GM12878 (cell line): ENCODE data around the gene PLEKHG1. TPM values are rescaled to one million over a fixed set of nuclear protein-coding genes. Genes with fewer than 3 reads are reported as not detected.

Experiments
- CREM ChIP-seq: IDR thresholded peaks from 2 replicates; pipeline ENCODE4 v1.6.1; 2014; ENCODE audit warnings: antibody characterized with exemption, low read depth
- DPF2 ChIP-seq: fragments of 450-650 bp; IDR thresholded peaks from 2 replicates; pipeline ENCODE4 v1.6.1; 2017; ENCODE audit warnings: mild to moderate bottlenecking
- MTA3 ChIP-seq: IDR thresholded peaks from 2 replicates; pipeline ENCODE4 v1.6.1; 2012; ENCODE audit warnings: low read length, inconsistent platforms, borderline replicate concordance
- STAT3 ChIP-seq: IDR thresholded peaks from 2 replicates; pipeline ENCODE4 v1.6.1; 2011; ENCODE audit warnings: low read depth, low read length, improper control_type of control experiment
- SUPT20H ChIP-seq: IDR thresholded peaks from 2 replicates; pipeline ENCODE4 v1.6.1; 2011; ENCODE audit warnings: low read depth, mild to moderate bottlenecking, low read length, moderate library complexity, borderline replicate concordance; ENCODE audit not compliant: control insufficient read depth
- ZZZ3 ChIP-seq: IDR thresholded peaks from 2 replicates; pipeline ENCODE4 v1.6.1; 2011; ENCODE audit warnings: low read depth; ENCODE audit not compliant: control insufficient read depth, insufficient read length
- polyA plus RNA-seq, 11 experiments: library from polyadenylated mRNA; depleted of rRNA in 4 of 11; unstranded in 6 of 11; stranded (reverse) in 5 of 11; fragments of >200 nt; fragmentation: Nextera tagmentation in 4 of 11; fragmentation: Illumina TruSeq in 1 of 11; extraction: Ambion mirVana in 4 of 11; extraction: Trizol in 1 of 11; gene quantifications; 1 replicate in 1 of 11; 2 replicates in 10 of 11; pipeline versions ENCODE4 v1.2.1 to v1.2.3, GENCODE V29; 2011 to 2016; ENCODE audit warnings: inconsistent platforms in 2 of 11, missing spikeins in 2 of 11, low read depth in 1 of 11
- total RNA-seq, 4 experiments: library from RNA; depleted of rRNA in 3 of 4; stranded (reverse); fragments of >200 nt in 3 of 4; fragmentation: Illumina TruSeq in 1 of 4; extraction: Trizol in 1 of 4; gene quantifications; 2 replicates each; pipeline versions ENCODE4 v1.2.1 to v1.2.3, GENCODE V29; 2013 to 2021
- TF ChIP-seq, protein P1 (sequence below): fragments of 150-350 bp; IDR thresholded peaks from 2 replicates; pipeline ENCODE4 v1.6.1; 2016; ENCODE audit warnings: low read depth, low read length
- TF ChIP-seq, protein P2 (sequence below): fragments of 450-650 bp; formaldehyde crosslinking; IDR thresholded peaks from 2 replicates; pipeline ENCODE4 v1.4.0; 2022; ENCODE audit warnings: mild to moderate bottlenecking, moderate library complexity

The PLEKHG1 gene
- total and polyA plus RNA-seq, 10 of the 15 experiments (the other 5 are each of a cell fraction or from before 2014, with no cell fraction given), result 0.77 to 17.2 (median 4.9) TPM

- TF ChIP-seq, protein P1, sequence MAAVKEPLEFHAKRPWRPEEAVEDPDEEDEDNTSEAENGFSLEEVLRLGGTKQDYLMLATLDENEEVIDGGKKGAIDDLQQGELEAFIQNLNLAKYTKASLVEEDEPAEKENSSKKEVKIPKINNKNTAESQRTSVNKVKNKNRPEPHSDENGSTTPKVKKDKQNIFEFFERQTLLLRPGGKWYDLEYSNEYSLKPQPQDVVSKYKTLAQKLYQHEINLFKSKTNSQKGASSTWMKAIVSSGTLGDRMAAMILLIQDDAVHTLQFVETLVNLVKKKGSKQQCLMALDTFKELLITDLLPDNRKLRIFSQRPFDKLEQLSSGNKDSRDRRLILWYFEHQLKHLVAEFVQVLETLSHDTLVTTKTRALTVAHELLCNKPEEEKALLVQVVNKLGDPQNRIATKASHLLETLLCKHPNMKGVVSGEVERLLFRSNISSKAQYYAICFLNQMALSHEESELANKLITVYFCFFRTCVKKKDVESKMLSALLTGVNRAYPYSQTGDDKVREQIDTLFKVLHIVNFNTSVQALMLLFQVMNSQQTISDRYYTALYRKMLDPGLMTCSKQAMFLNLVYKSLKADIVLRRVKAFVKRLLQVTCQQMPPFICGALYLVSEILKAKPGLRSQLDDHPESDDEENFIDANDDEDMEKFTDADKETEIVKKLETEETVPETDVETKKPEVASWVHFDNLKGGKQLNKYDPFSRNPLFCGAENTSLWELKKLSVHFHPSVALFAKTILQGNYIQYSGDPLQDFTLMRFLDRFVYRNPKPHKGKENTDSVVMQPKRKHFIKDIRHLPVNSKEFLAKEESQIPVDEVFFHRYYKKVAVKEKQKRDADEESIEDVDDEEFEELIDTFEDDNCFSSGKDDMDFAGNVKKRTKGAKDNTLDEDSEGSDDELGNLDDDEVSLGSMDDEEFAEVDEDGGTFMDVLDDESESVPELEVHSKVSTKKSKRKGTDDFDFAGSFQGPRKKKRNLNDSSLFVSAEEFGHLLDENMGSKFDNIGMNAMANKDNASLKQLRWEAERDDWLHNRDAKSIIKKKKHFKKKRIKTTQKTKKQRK, result no peak
- TF ChIP-seq ZZZ3 (no peak), DPF2 (no peak), MTA3 (no peak), SUPT20H (no peak), CREM (no peak), STAT3 (no peak)
- TF ChIP-seq, protein P2, sequence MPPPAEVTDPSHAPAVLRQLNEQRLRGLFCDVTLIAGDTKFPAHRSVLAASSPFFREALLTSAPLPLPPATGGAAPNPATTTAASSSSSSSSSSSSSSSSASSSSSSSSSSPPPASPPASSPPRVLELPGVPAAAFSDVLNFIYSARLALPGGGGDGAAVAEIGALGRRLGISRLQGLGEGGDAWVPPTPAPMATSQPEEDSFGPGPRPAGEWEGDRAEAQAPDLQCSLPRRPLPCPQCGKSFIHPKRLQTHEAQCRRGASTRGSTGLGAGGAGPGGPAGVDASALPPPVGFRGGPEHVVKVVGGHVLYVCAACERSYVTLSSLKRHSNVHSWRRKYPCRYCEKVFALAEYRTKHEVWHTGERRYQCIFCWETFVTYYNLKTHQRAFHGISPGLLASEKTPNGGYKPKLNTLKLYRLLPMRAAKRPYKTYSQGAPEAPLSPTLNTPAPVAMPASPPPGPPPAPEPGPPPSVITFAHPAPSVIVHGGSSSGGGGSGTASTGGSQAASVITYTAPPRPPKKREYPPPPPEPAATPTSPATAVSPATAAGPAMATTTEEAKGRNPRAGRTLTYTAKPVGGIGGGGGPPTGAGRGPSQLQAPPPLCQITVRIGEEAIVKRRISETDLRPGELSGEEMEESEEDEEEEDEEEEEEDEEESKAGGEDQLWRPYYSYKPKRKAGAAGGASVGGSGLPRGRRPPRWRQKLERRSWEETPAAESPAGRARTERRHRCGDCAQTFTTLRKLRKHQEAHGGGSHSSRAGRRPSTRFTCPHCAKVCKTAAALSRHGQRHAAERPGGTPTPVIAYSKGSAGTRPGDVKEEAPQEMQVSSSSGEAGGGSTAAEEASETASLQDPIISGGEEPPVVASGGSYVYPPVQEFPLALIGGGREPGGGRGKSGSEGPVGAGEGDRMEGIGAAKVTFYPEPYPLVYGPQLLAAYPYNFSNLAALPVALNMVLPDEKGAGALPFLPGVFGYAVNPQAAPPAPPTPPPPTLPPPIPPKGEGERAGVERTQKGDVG (CRISPR knock-in tag), result no peak
Observed at GRCh38 chr6:150589852-150590251, 9.8 kb upstream of the PLEKHG1 start (continued).
